Measurements from ENCODE around the gene DDC. TPM values are rescaled to one million over a fixed set of nuclear protein-coding genes. Genes with fewer than 3 reads are reported as not detected.

DDC gene
- total RNA-seq, 3 donors from 2014 or later (not counting 1 experiment from before 2014, with no cell fraction given): not detected

DNA sequence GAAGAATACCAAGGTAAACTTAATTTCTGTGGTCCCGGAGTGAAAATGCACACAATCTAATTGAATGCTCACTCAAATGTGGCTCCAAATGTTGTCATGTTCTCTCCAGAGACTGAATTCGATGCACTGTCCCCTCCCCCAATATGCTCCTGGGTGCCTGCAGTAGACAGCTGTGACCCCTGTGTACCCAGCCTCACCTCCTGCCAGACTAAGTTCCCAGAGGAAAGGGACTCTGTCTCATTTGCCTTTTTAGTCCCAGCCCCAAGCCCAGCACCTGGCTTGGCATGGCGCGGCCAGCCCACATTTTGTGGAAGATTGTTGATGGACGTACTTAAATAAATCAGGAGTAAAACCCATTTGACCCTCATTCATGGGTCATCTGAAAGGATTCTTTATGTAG, 93.2 kb downstream of the DDC start:
- Histone ChIP-seq H3K4me1 (ENCODE audit: control insufficient read depth, insufficient read depth, low read length) (peaks cover 9% of the 10 kb centered on the region), H3K36me3 (ENCODE audit: control insufficient read depth, insufficient read depth, low read length) (no peaks in the 10 kb centered on the region), H3K27me3 (ENCODE audit: control insufficient read depth, insufficient read depth, low read length) (no peaks in the 10 kb centered on the region), H3K4me3 (ENCODE audit: low read length) (no peak overlapping the region), H3K9me3 (ENCODE audit: control insufficient read depth, insufficient read depth, low read length) (no peaks in the 10 kb centered on the region), H3K27ac (ENCODE audit: low read length) (no peak overlapping the region)
- no peak overlapping the region for H3K4me3 Mint-ChIP-seq
- no peaks in the 10 kb centered on the region for H3K36me3 Mint-ChIP-seq
- H3K27me3 Mint-ChIP-seq (ENCODE audit: low read depth in 2 of 2): peaks cover 14 to 29% of the 10 kb centered on the region in 2 donors
- DNase-seq (no peak), ATAC-seq (no peak)
- intact Hi-C loops (cut with micrococcal nuclease): no loop called here
- 91% methylated on average over 5 of the region's 5 CpGs for WGBS (ENCODE audit: insufficient coverage)
- TF ChIP-seq CTCF (IDR thresholded peaks at IDR 0.05): no peak
- peaks cover 0 to 11% of the 10 kb centered on the region in 2 donors for H3K4me1 Mint-ChIP-seq
- no peak overlapping the region for H3K27ac Mint-ChIP-seq
- H3K9me3 Mint-ChIP-seq: no peaks in the 10 kb centered on the region

DNA sequence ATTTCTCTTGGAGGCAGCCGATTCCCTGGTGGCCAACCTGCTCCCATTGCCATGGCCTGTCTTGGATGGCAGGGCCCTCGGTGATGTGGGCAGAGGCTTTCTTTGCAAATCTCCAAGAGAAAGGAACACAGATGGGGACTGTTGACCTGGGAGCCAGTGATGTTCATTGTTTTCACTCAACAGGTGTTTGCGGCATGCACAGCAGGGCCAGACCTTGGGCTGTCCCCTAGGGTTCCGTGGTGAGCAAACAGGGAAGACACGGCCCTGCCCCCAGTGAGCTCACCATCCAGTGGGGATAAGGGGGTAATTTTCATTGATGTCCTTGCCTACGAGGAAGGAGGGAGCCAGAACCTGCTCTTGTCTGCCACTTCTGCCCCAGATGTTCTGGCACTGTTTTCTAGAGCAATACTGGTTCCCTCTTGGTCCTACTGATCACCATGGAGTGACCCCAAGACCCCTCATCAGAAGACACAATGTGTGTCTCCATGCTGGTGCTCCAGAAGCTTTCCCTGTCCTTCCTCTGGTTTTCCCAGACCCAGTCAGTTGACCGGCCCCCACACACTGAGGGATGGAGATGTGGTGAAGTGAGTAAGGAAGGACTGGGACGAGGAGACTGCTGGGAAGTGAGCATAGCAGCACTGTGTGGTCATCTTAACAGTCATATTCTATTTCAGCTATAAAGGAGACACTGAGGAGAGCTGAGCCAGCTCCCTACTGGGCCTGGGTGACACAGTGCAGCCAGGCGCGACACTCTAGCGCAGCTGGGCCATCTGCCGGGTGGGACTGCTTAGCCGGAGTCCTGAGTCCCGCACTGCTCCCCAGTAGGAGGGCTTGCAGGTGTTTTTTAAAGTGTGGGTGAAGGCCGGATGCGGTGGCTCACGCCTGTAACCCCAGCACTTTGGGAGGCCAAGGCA, 94.7 kb downstream of the DDC start:
- Histone ChIP-seq H3K27ac (ENCODE audit: low read length) (no peak overlapping the region), H3K9me3 (ENCODE audit: control insufficient read depth, insufficient read depth, low read length) (no peaks in the 10 kb centered on the region), H3K4me1 (ENCODE audit: control insufficient read depth, insufficient read depth, low read length) (peaks cover 9% of the 10 kb centered on the region), H3K36me3 (ENCODE audit: control insufficient read depth, insufficient read depth, low read length) (no peaks in the 10 kb centered on the region), H3K27me3 (ENCODE audit: control insufficient read depth, insufficient read depth, low read length) (no peaks in the 10 kb centered on the region), H3K4me3 (ENCODE audit: low read length) (no peak overlapping the region)
- DNase-seq: no peak
- Mint-ChIP-seq H3K9me3 (no peaks in the 10 kb centered on the region), H3K27me3 (ENCODE audit: low read depth in 2 of 2) (peaks cover 16 to 22% of the 10 kb centered on the region in 2 donors), H3K27ac (no peak overlapping the region), H3K4me3 (no peak overlapping the region), H3K4me1 (peaks cover 0 to 11% of the 10 kb centered on the region in 2 donors), H3K36me3 (no peaks in the 10 kb centered on the region)
- intact Hi-C loops (cut with micrococcal nuclease): no loop called here
- TF ChIP-seq CTCF (IDR thresholded peaks at IDR 0.05): no peak
- no peak for ATAC-seq
- 91% methylated on average over 17 of the region's 17 CpGs for WGBS (ENCODE audit: insufficient coverage)

- Mint-ChIP-seq H3K4me3 (no peak overlapping the region), H3K9me3 (no peaks in the 10 kb centered on the region), H3K36me3 (no peaks in the 10 kb centered on the region), H3K27ac (no peak overlapping the region), H3K27me3 (ENCODE audit: low read depth in 2 of 2) (peaks cover 16 to 20% of the 10 kb centered on the region in 2 donors), H3K4me1 (peaks cover 0 to 11% of the 10 kb centered on the region in 2 donors)
- no peak overlapping the region for H3K4me3 ChIP-seq (ENCODE audit: low read length)
- ATAC-seq (no peak), DNase-seq (no peak)
- peaks cover 9% of the 10 kb centered on the region for H3K4me1 ChIP-seq (ENCODE audit: control insufficient read depth, insufficient read depth, low read length)
- H3K9me3 ChIP-seq (ENCODE audit: control insufficient read depth, insufficient read depth, low read length): no peaks in the 10 kb centered on the region
- intact Hi-C loops (cut with micrococcal nuclease): no loop called here
- no peak overlapping the region for H3K27ac ChIP-seq (ENCODE audit: low read length)
- no peaks in the 10 kb centered on the region for H3K36me3 ChIP-seq (ENCODE audit: control insufficient read depth, insufficient read depth, low read length)
- TF ChIP-seq CTCF (IDR thresholded peaks at IDR 0.05): no peak
- no peaks in the 10 kb centered on the region for H3K27me3 ChIP-seq (ENCODE audit: control insufficient read depth, insufficient read depth, low read length)
- 97% methylated on average over 2 of the region's 4 CpGs for WGBS (ENCODE audit: insufficient coverage)
These were observed 96.0 kb downstream of the DDC start for GRCh38 chr7:50469181-50469580.
